GM18502 (cell line): ENCODE measurements around the gene HIP1R.

Experiments
- ATAC-seq: cut with Tn5 transposase; IDR thresholded peaks from one replicate; pipeline ENCODE4 v1.9.1; 2021; ENCODE audit warnings: mild to moderate bottlenecking; ENCODE audit not compliant: unreplicated experiment, poor library complexity

HIP1R gene

GRCh38 chr12:122827258-122827657 is 8.0 kb upstream of the HIP1R start:
- no peak for ATAC-seq

DNA sequence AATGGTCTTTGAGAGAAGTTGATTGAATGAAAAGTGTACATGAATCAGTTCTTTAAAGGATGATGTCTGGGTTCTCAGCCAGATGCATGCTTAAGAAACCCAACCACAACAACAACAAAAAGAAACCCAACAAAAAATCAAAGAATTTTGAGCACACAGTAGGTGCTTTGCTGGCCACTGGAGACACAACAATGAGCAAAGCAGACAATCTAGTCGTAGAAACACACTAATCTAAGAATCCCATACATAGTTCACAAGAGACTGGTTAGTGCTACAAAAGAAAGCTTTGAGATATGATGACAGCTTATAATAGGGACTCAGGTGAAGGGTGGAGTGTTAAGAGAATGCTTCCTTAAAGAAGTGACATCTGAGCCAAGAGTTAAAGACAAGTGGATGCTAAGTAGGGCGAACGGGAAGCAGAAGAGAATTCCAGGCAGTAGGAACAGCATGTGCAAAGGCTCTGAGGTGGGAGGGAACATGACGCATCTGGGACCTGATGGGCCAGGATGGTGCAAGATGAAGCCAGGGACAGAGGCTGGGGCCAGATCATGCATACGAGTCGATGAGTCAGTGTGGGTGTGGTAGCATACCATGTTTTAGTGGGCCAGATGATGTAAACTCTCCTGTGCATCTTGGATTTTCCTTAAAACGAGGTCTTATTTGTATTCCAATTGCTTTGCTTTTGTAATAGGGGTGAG is 4.6 kb upstream of the HIP1R start:
- ATAC-seq: no peak

GRCh38 chr12:122834104-122834920 is 945 bp upstream of the HIP1R start:
- ATAC-seq: no peak

- ATAC-seq: peak; percentile 43
Observed at GRCh38 chr12:122835750-122836026, 431 bp downstream of the HIP1R start.

DNA sequence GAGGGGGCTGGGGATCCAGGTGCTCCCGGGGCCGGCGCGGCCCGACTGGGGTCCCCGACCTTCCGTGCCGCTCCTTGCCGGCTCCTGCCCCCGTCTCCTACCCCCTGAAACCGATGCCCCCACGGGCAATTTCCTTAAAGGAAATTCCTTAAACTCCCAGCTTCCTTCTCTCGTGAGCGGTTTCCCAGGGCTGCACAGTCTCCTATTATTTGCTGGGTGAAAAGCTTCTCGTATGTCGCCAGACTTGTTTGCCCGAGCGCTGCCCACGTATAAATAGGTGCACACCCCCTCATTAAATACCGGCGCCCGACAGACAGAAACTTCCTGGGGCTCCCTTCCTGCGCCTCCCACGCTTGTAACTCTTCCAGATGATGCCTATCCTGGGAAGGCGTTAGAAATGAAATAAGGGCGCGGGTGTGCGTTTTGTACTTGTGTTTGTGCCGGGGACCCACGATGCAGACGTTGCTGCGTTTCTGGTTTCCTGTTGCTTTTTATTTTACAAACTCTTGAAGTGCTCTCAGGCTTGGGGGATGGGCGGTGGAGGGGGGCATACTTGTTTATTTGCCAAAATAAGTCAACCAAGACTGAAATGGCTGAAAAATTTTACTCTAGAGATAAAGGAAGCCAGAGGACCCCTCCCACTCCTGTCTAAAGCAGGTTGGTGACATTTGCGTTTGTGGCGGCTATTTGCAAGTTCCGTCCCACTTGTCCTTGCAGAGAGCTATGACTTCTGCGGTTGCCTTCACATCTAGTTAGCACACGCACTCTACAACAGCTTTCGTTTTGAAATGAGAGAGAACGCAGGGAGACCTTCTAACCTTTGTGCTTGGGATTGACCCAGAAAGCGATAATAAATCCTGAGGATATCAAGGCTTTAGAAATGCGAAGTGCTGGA is 1.0 kb downstream of the HIP1R start:
- peak; percentile 55 for ATAC-seq

- no peak for ATAC-seq
Observed at GRCh38 chr12:122837306-122838265, 2.3 kb downstream of the HIP1R start.

DNA sequence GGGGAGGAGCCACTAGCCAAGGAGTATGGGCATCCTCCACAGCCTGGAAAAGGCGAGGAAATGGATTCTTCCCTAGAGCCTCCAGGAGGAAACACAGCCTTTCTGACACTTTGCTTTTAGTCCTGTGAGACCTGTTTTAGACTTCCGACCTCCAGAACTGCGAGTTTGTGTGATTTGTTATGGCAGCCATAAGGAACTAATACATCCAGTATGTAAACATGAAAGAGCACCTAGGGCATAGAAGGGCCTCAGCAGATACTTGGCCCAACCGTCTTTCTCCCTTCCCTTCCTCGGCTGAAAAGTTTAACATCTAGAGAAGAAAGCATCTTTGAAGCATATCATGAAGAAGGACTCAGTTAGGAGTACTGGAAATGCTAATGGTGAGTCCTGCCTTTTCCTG is 3.6 kb downstream of the HIP1R start:
- ATAC-seq: no peak

DNA sequence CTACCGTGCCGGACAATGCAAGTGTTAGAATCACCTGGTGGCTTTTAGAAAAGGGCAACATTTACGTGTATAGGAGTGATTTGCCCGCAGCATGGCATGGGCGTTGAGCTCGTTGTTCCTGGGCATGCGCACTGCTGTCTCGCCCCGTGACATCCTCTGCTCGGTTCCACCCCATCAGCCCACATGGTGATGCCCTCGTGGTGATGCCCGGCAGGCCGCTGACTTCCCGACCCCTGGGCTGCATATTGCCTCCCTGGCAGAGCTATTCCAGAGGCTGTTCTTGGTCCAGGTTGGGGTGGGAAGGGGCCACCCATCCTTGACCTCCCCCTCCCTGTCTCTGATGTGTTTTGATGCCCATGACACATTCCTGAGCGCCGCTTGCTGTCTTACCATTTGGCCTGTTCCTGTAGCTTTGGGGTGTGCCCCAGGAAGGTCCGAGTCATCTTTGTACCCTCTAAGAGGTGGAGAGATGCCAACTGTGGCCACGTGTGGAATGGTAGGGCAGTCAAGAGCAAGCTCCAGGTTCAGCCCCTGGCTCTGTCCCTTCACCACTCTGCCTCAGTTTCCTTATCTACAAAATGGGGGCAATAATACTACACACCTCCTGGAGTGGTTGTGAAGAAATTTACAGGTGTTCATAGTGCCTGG is 4.8 kb downstream of the HIP1R start:
- no peak for ATAC-seq

- no peak for ATAC-seq
Observed at GRCh38 chr12:122840580-122841513, 5.6 kb downstream of the HIP1R start.

GRCh38 chr12:122841544-122842321 is 6.5 kb downstream of the HIP1R start:
- ATAC-seq: no peak

- ATAC-seq: no peak
Observed at GRCh38 chr12:122842505-122843405, 7.5 kb downstream of the HIP1R start.

DNA sequence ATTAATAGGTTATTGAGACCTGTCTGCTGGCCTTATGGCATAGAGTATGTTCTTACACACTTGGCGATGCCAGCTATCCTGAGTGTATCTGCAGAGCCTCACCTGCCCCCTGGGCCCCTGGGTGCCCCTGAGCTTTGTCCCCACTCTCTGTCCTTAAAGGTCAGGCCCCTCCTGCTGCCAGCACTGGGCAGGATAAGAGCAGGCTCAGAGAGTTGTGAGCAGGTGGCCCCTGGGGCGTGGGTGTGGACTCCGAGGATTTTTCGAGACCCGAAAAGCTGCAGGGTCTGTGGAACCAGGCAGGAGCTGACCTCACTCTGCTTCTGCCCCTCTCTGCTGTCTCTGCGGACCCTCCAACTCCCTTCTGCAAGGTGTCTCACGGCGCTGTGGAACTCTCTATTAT is 8.2 kb downstream of the HIP1R start:
- no peak for ATAC-seq

DNA sequence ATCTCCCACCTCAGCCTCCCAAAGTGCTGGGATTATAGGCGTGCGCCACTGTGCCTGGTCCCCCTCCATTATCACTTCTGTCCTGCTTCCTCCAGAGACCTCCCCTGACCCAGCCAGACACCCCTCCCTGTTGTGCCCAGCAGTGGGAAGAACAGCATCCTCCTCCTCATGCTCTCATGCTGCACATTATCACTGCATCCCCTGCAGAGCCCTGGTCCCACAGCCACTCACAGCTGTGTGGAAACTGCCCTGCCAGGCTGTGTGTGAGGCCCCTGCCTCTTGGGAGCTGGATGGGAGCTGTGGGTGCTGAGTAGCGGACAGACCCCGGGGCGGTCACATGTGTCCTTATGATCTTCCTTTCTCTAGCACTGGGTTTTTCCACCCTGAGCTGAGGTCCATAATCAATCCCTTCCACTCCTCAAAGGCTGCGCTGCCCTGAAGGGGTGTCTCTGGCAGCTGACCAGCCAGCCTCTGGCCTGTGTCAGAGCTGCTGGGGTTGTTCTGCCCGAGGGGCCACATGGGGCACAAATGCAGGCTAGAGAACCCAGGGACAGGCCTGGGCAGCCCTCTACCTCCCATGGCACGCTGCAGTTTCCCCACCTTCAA is 9.2 kb downstream of the HIP1R start:
- ATAC-seq: no peak

DNA sequence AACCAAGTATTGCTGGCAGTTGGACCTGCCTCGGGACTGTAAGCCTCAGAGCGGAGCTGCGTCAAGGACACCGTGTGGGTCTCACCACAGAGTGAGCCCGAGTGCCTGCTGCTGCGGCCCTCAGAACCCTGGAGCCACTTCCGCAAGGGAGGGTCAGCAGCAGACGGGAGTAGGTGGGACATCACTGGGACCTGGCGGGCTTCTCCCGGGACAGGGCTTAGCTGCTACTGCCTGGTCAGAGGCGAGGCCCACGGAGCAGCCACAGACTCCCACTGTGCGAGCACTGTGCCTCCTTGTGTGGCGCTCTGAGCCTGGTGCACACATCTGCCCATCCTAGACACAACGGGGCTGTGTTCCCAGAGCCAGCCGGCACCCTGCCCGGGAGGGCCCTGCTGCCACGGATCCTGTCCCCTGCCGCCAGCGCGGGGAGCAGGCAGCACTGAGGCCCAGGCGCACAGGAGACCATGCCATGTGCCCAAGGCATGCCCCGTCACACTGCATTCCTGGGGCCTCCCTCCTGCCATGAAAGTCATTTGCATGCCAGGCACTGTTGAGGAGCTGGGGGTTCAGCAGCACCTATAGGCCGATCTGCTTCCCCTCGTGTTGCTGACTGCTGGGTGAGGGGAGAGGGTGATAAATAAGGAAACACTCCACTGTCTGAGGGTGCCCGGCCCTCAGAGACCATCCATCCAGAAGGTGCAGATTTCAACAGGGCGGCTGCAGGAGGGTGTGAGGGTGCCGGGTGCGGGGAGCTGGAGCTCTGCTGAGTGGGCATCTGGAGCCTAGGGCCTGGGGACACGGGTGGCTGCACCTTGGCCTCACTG is 10.0 kb downstream of the HIP1R start:
- ATAC-seq: no peak

- no peak for ATAC-seq
Observed at GRCh38 chr12:122845865-122846621, 10.8 kb downstream of the HIP1R start.
